ENCODE results near the gene SARDH. TPM values are rescaled to one million over a fixed set of nuclear protein-coding genes. Genes with fewer than 3 reads are reported as not detected.

The SARDH gene
- total RNA-seq, 5 donors from 2014 or later (not counting 1 experiment from before 2014, with no cell fraction given), result 8.8 to 34.4 (median 23.8) TPM

DNA sequence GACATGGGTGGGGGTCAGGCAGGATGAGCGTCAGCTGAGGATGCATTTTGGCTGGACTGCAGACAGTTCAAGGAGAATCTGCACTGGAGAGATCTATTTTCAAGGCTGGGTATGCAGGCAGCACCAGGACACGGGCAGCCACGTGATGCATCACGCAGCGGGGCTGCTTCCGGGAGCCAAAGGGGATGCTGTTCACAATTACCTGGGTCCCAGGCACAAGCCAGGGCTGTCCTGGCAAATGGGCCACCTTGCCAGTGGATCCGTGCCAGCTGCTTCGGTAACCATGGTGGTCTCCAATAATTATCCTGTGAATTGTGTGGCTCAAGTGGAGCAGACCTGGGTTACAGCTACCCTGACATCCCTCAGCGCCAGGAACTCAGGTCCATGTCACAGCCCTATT lies 84.5 kb downstream of the SARDH start:
- H3K4me3 Mint-ChIP-seq, result no peak overlapping the region
- POLR2A ChIA-PET, result no interaction called here
- H3K4me1 Mint-ChIP-seq, result peaks cover 26 to 30% (median 29%) of the 10 kb centered on the region in 3 donors
- DNase-seq, result no peak
- H3K27ac Mint-ChIP-seq, result no peak overlapping the region
- no peaks in the 10 kb centered on the region for H3K36me3 Mint-ChIP-seq
- CTCF ChIA-PET, result no interaction called here
- Histone ChIP-seq H3K4me3 (ENCODE audit: control insufficient read depth in 1 of 2, extremely low read depth in 1 of 2, low read length in 1 of 2) (no peak overlapping the region), H3K9me3 (no peaks in the 10 kb centered on the region), H3K4me1 (ENCODE audit: control insufficient read depth in 1 of 2, extremely low read depth in 1 of 2, insufficient read depth in 2 of 2, low read length in 2 of 2) (peaks cover 25 to 38% of the 10 kb centered on the region in 2 experiments), H3K36me3 (ENCODE audit: control insufficient read depth in 2 of 2, extremely low read depth in 1 of 2, insufficient read depth in 1 of 2, low read length in 1 of 2) (no peaks in the 10 kb centered on the region), H3K27me3 (replicated peaks in 1 of 2; ENCODE audit: control insufficient read depth in 2 of 2, extremely low read depth in 1 of 2, insufficient read depth in 2 of 2, low read length in 1 of 2) (peaks cover 0 to 86% of the 10 kb centered on the region in 2 experiments), H3K27ac (ENCODE audit: low read length) (no peak overlapping the region)
- peaks cover 7 to 63% of the 10 kb centered on the region in 2 donors for H3K27me3 Mint-ChIP-seq
- no peak for ATAC-seq (replicated peaks in 1 of 4)
- no peaks in the 10 kb centered on the region for H3K9me3 Mint-ChIP-seq
- 85% methylated on average over 6 of the region's 9 CpGs for WGBS (ENCODE audit: insufficient coverage)

DNA sequence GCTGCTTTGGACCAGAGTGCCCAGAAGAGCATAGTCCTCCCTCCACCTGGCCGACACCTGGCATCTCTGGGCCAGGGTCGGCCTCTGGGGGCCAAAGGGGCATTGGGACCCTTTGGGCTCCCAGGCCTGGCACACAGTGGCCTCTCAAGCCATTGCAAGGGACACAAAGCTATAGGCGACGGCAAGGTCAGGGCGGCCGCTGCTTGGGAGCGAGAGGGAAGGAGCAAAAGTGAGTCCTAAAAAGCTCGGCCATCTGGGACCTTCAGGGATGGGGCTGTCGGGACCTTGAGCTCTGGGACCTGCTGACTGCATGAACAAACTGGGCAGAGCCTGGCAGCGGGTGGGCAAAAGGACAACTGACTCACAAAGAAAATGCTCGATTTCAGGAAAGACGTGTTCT lies 88.1 kb downstream of the SARDH start:
- ATAC-seq (replicated peaks in 1 of 4) (no peak), DNase-seq (no peak)
- Mint-ChIP-seq H3K27me3 (peaks cover 4 to 37% of the 10 kb centered on the region in 2 donors), H3K4me1 (peaks cover 2 to 9% (median 7%) of the 10 kb centered on the region in 3 donors), H3K36me3 (no peaks in the 10 kb centered on the region), H3K4me3 (no peak overlapping the region), H3K9me3 (no peaks in the 10 kb centered on the region), H3K27ac (no peak overlapping the region)
- no peak overlapping the region for H3K27ac ChIP-seq (ENCODE audit: low read length)
- WGBS (ENCODE audit: insufficient coverage), result 83% methylated on average over 12 of the region's 12 CpGs
- CTCF ChIA-PET, result interaction anchor here in 1 of 2 donors (0.7 kb wide), 1 partner anchor 61 kb away, joined by 3 read pairs; no protein-coding TSS in a partner anchor
- H3K4me3 ChIP-seq (ENCODE audit: control insufficient read depth in 1 of 2, extremely low read depth in 1 of 2, low read length in 1 of 2), result no peak overlapping the region
- POLR2A ChIA-PET, result no interaction called here
- H3K27me3 ChIP-seq (replicated peaks in 1 of 2; ENCODE audit: control insufficient read depth in 2 of 2, extremely low read depth in 1 of 2, insufficient read depth in 2 of 2, low read length in 1 of 2), result peaks cover 0 to 57% of the 10 kb centered on the region in 2 experiments
- H3K36me3 ChIP-seq (ENCODE audit: control insufficient read depth in 2 of 2, extremely low read depth in 1 of 2, insufficient read depth in 1 of 2, low read length in 1 of 2), result no peaks in the 10 kb centered on the region
- peaks cover 0 to 12% of the 10 kb centered on the region in 2 experiments for H3K4me1 ChIP-seq (ENCODE audit: control insufficient read depth in 1 of 2, extremely low read depth in 1 of 2, insufficient read depth in 2 of 2, low read length in 2 of 2)
- no peaks in the 10 kb centered on the region for H3K9me3 ChIP-seq

DNA sequence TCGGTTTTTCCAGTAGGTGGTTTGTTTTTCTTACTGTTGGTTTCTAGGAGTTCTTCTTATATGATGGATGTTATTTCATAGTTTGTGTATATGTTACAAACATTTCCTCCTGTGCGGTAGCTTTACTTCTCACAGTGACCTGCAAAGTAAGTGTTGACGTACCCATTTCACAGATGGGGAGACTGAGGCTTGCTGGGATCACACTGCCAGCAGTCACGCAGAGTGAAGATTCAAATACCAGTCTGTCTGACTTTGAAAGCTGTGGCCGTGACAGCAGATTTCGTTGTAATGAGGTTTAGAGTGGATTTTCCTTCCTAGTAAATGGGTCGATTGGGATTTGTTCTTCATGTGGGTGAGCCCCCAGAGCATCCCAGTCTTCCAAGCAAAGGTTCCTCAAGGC lies 89.0 kb downstream of the SARDH start:
- no peak overlapping the region for H3K27ac Mint-ChIP-seq
- Histone ChIP-seq H3K36me3 (ENCODE audit: control insufficient read depth in 2 of 2, extremely low read depth in 1 of 2, insufficient read depth in 1 of 2, low read length in 1 of 2) (no peaks in the 10 kb centered on the region), H3K27ac (ENCODE audit: low read length) (no peak overlapping the region), H3K4me1 (ENCODE audit: control insufficient read depth in 1 of 2, extremely low read depth in 1 of 2, insufficient read depth in 2 of 2, low read length in 2 of 2) (peaks cover 0 to 9% of the 10 kb centered on the region in 2 experiments), H3K9me3 (no peaks in the 10 kb centered on the region), H3K4me3 (ENCODE audit: control insufficient read depth in 1 of 2, extremely low read depth in 1 of 2, low read length in 1 of 2) (no peak overlapping the region), H3K27me3 (replicated peaks in 1 of 2; ENCODE audit: control insufficient read depth in 2 of 2, extremely low read depth in 1 of 2, insufficient read depth in 2 of 2, low read length in 1 of 2) (peaks cover 0 to 51% of the 10 kb centered on the region in 2 experiments)
- peaks cover 2 to 9% (median 4%) of the 10 kb centered on the region in 3 donors for H3K4me1 Mint-ChIP-seq
- 94% methylated on average over 4 of the region's 7 CpGs for WGBS (ENCODE audit: insufficient coverage)
- ChIA-PET POLR2A (no interaction called here), CTCF (no interaction called here)
- no peaks in the 10 kb centered on the region for H3K9me3 Mint-ChIP-seq
- H3K4me3 Mint-ChIP-seq, result no peak overlapping the region
- H3K36me3 Mint-ChIP-seq, result no peaks in the 10 kb centered on the region
- ATAC-seq (replicated peaks in 1 of 4) (no peak), DNase-seq (no peak)
- peaks cover 4 to 31% of the 10 kb centered on the region in 2 donors for H3K27me3 Mint-ChIP-seq

DNA sequence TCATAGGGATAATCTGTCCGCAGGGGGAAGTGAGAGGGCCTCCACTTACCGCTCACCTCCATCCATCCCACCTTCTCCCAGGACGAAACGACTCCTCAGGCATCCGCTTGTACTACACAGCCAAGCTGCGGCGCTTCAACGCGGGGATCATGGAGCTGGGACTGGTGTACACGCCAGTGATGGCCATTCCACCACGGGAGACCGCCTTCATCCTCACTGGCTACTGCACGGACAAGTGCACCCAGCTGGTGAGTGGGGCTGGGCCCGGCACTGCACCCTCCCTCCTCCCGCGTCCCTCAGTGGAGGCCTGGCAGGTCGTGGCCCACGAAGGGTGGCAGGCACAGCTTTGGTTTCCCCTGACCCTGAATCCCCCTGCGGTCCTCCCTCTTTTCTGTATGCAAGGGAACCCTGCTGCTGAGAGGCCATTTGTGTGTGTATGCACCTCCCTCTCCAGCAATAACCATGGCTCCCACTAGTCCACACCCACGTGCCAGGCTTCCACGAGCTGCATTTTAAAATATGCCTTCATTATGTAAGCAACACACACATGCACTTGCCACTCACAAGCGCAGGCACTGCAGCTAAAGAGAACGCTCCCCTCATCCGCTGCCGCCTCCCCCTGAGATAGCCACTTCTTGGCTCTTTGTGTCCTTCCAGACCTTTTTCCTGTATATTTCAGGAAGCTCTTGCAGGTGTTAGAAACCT lies 90.2 kb downstream of the SARDH start:
- Histone ChIP-seq H3K9me3 (no peaks in the 10 kb centered on the region), H3K4me1 (ENCODE audit: control insufficient read depth in 1 of 2, extremely low read depth in 1 of 2, insufficient read depth in 2 of 2, low read length in 2 of 2) (peaks cover 0 to 9% of the 10 kb centered on the region in 2 experiments), H3K4me3 (ENCODE audit: control insufficient read depth in 1 of 2, extremely low read depth in 1 of 2, low read length in 1 of 2) (no peak overlapping the region), H3K27ac (ENCODE audit: low read length) (no peak overlapping the region), H3K36me3 (ENCODE audit: control insufficient read depth in 2 of 2, extremely low read depth in 1 of 2, insufficient read depth in 1 of 2, low read length in 1 of 2) (no peaks in the 10 kb centered on the region), H3K27me3 (replicated peaks in 1 of 2; ENCODE audit: control insufficient read depth in 2 of 2, extremely low read depth in 1 of 2, insufficient read depth in 2 of 2, low read length in 1 of 2) (peaks cover 0 to 44% of the 10 kb centered on the region in 2 experiments)
- H3K36me3 Mint-ChIP-seq, result no peaks in the 10 kb centered on the region
- H3K4me1 Mint-ChIP-seq, result peaks cover 0 to 9% (median 4%) of the 10 kb centered on the region in 3 donors
- H3K4me3 Mint-ChIP-seq, result peak overlapping the region in 1 of 3 donors; percentile 7
- ChIA-PET CTCF (no interaction called here), POLR2A (no interaction called here)
- ATAC-seq (replicated peaks in 1 of 4) (no peak), DNase-seq (no peak)
- H3K27ac Mint-ChIP-seq, result no peak overlapping the region
- 84% methylated on average over 17 of the region's 25 CpGs for WGBS (ENCODE audit: insufficient coverage)
- peaks cover 0 to 22% of the 10 kb centered on the region in 2 donors for H3K27me3 Mint-ChIP-seq
- no peaks in the 10 kb centered on the region for H3K9me3 Mint-ChIP-seq

DNA sequence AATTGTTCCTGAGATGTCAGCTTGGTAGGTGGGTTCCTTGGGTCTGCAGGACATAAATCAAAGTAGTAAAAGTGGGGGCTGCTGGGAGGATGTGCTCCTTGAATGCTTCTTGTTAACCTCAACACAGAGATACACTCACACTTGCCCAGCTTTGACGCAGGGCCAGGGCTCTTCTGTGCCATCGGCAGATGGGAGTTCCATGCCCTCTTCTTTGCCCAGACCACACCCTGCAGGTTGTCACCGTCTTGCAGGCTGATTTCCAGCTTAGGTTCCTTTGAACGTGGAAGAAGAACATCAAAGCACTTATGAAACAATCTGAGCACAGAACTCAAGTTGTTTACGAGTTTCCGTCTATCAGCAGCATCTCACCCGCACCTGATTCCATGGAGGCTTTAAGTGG lies 91.0 kb downstream of the SARDH start:
- no peaks in the 10 kb centered on the region for H3K9me3 ChIP-seq
- H3K27ac Mint-ChIP-seq, result no peak overlapping the region
- ChIA-PET POLR2A (no interaction called here), CTCF (no interaction called here)
- H3K4me3 Mint-ChIP-seq, result peak overlapping the region in 1 of 3 donors; percentile 7
- no peak overlapping the region for H3K4me3 ChIP-seq (ENCODE audit: control insufficient read depth in 1 of 2, extremely low read depth in 1 of 2, low read length in 1 of 2)
- peaks cover 0 to 9% of the 10 kb centered on the region in 2 experiments for H3K4me1 ChIP-seq (ENCODE audit: control insufficient read depth in 1 of 2, extremely low read depth in 1 of 2, insufficient read depth in 2 of 2, low read length in 2 of 2)
- ATAC-seq (replicated peaks in 1 of 4), result peak in 3 of 4 experiments; percentile 13 to 91 (median 52)
- H3K36me3 Mint-ChIP-seq, result no peaks in the 10 kb centered on the region
- H3K4me1 Mint-ChIP-seq, result peaks cover 0 to 9% (median 4%) of the 10 kb centered on the region in 3 donors
- H3K9me3 Mint-ChIP-seq, result no peaks in the 10 kb centered on the region
- H3K27ac ChIP-seq (ENCODE audit: low read length), result no peak overlapping the region
- H3K27me3 Mint-ChIP-seq, result peaks cover 0 to 15% of the 10 kb centered on the region in 2 donors
- 38% methylated on average over 6 of the region's 7 CpGs for WGBS (ENCODE audit: insufficient coverage)
- H3K36me3 ChIP-seq (ENCODE audit: control insufficient read depth in 2 of 2, extremely low read depth in 1 of 2, insufficient read depth in 1 of 2, low read length in 1 of 2), result no peaks in the 10 kb centered on the region
- DNase-seq, result peak in 9 of 35 experiments; percentile 6 to 40 (median 20)
- H3K27me3 ChIP-seq (replicated peaks in 1 of 2; ENCODE audit: control insufficient read depth in 2 of 2, extremely low read depth in 1 of 2, insufficient read depth in 2 of 2, low read length in 1 of 2), result peaks cover 0 to 41% of the 10 kb centered on the region in 2 experiments

DNA sequence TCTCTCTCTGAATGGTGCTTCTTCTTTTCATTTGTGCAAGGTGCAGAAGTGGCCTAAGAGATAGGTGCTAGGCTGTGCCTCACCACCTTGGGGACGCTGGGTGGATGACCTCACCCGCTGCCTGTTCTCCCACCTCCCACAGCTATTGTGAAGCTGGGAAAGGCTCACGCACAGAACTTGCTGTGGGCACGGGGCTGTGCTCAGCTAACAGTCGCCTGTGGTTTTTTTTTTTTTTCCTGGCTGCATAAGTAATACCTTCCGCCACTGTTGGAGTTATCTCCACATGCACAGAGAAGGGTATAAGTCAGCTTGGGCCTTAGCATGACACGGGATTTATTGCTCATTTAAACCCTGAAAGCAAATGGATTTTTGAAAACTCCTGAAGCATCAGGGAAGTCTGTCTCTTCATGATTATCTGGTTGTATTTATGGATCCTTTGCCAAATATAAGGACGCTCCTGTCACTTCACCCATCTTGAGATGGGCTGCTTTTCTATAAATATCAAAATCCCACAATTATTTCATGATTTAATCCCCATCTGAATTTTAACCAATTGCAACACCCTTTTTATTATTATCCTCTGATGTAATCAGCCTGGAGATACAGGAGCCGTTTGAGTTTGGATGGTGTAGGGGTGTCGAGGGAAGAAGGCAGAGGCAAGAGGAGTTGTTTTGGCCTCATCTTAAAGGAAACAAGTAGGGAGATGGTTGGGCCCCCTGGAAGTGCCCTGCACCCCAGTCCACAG lies 93.0 kb downstream of the SARDH start:
- Histone ChIP-seq H3K27me3 (replicated peaks in 1 of 2; ENCODE audit: control insufficient read depth in 2 of 2, extremely low read depth in 1 of 2, insufficient read depth in 2 of 2, low read length in 1 of 2) (peaks cover 0 to 40% of the 10 kb centered on the region in 2 experiments), H3K4me1 (ENCODE audit: control insufficient read depth in 1 of 2, extremely low read depth in 1 of 2, insufficient read depth in 2 of 2, low read length in 2 of 2) (peaks cover 0 to 9% of the 10 kb centered on the region in 2 experiments), H3K4me3 (ENCODE audit: control insufficient read depth in 1 of 2, extremely low read depth in 1 of 2, low read length in 1 of 2) (no peak overlapping the region), H3K27ac (ENCODE audit: low read length) (no peak overlapping the region), H3K9me3 (no peaks in the 10 kb centered on the region), H3K36me3 (ENCODE audit: control insufficient read depth in 2 of 2, extremely low read depth in 1 of 2, insufficient read depth in 1 of 2, low read length in 1 of 2) (no peaks in the 10 kb centered on the region)
- no peaks in the 10 kb centered on the region for H3K9me3 Mint-ChIP-seq
- WGBS (ENCODE audit: insufficient coverage), result 58% methylated on average over 7 of the region's 10 CpGs
- no peak for DNase-seq
- peaks cover 0 to 8% of the 10 kb centered on the region in 2 donors for H3K27me3 Mint-ChIP-seq
- H3K4me1 Mint-ChIP-seq, result peaks cover 0 to 9% (median 4%) of the 10 kb centered on the region in 3 donors
- POLR2A ChIA-PET, result no interaction called here
- CTCF ChIA-PET, result no interaction called here
- H3K36me3 Mint-ChIP-seq, result no peaks in the 10 kb centered on the region
- no peak overlapping the region for H3K27ac Mint-ChIP-seq
- no peak for ATAC-seq (replicated peaks in 1 of 4)
- H3K4me3 Mint-ChIP-seq, result no peak overlapping the region
